HG02852 (cell line): ENCODE measurements around the gene MITD1.
"Not testable (repeated sequence)": the region's sequence is repeated elsewhere in the genome, so short reads cannot be mapped to it uniquely, and the experiment has no call there.

Experiments
- ATAC-seq: cut with Tn5 transposase; IDR thresholded peaks from one replicate; pipeline ENCODE4 v1.9.1; 2021; ENCODE audit warnings: mild to moderate bottlenecking, moderate library complexity; ENCODE audit not compliant: unreplicated experiment

The MITD1 gene

GRCh38 chr2:99154643-99155536 is 26.0 kb downstream of the MITD1 start, which contains the start of the genes LIPT1 and TSGA10:
TSS of gene LIPT1 (plus strand) at chr2:99154967. CDS start at chr2:99161958, 6,991 bp downstream.
TSS of gene TSGA10 (minus strand) at chr2:99154942. CDS start at chr2:99109439, 45,503 bp downstream.
- peak; percentile 96 for ATAC-seq

GRCh38 chr2:99153921-99154604 is 26.8 kb downstream of the MITD1 start:
- no peak for ATAC-seq

- no peak for ATAC-seq
These were observed 28.5 kb downstream of the MITD1 start for GRCh38 chr2:99152199-99152895.

GRCh38 chr2:99150706-99151105 is 30.2 kb downstream of the MITD1 start:
- ATAC-seq: no peak

- ATAC-seq: peak; percentile 85
These were observed 39.4 kb downstream of the MITD1 start, which contains the start of gene C2orf15 for GRCh38 chr2:99141110-99142108. TSS of gene C2orf15 (plus strand) at chr2:99141707. CDS start at chr2:99150559, 8,852 bp downstream.

GRCh38 chr2:99140860-99141109 is 40.1 kb downstream of the MITD1 start:
- peak; percentile 31 for ATAC-seq

GRCh38 chr2:99140056-99140859 is 40.6 kb downstream of the MITD1 start:
- ATAC-seq: no peak

- no peak for ATAC-seq
These were observed 41.9 kb downstream of the MITD1 start for GRCh38 chr2:99139003-99139402.

GRCh38 chr2:99135044-99135556 is 45.8 kb downstream of the MITD1 start:
- not testable (repeated sequence) for ATAC-seq

- ATAC-seq: no peak
These were observed 52.9 kb downstream of the MITD1 start for GRCh38 chr2:99127981-99128380.
